Activated CD8-positive, alpha-beta T cell treated with anti-CD3 and anti-CD28 coated beads, Interleukin-2, amount 10 ng/mL, durations not matched to agents 7 days and 5 days (primary cell): ENCODE data around the gene TCEANC2. TPM values are rescaled to one million over a fixed set of nuclear protein-coding genes. Genes with fewer than 3 reads are reported as not detected.
A peak's percentile ranks its signal among the peaks of the same experiment; 100 is the strongest.
"Not testable (repeated sequence)": the region's sequence is repeated elsewhere in the genome, so short reads cannot be mapped to it uniquely, and the experiment has no call there.

ENCODE experiments used
- ATAC-seq: fragments of 150-1000 bp; cut with Tn5 transposase; one replicate; pipeline ENCODE4 v1.10.0; 2021; ENCODE audit warnings: moderate library complexity
- CTCF ChIA-PET: fragments of 350-600 bp; sonication (Branson Sonifier 250); formaldehyde crosslinking; loops from one replicate; lab custom pipeline; 2021; ENCODE audit warnings: antibody characterized with exemption; lab: Charles Lee
- POLR2A ChIA-PET: fragments of 350-600 bp; sonication (Branson Sonifier 250); formaldehyde crosslinking; loops from one replicate; lab custom pipeline; 2021; ENCODE audit warnings: antibody characterized with exemption; lab: Charles Lee
- DNase-seq: peaks from one replicate; pipeline ENCODE4 v3.0.0-alpha.2; 2020
- H3K27ac Mint-ChIP-seq: one replicate; pipeline ENCODE4 v1.8.0; 2021; ENCODE audit warnings: mild to moderate bottlenecking, mixed read lengths
- H3K27me3 Mint-ChIP-seq: one replicate; pipeline ENCODE4 v1.8.0; 2021; ENCODE audit warnings: low read depth, mixed read lengths
- H3K36me3 Mint-ChIP-seq: one replicate; pipeline ENCODE4 v1.8.0; 2021; ENCODE audit warnings: low read depth, mixed read lengths
- H3K4me1 Mint-ChIP-seq: one replicate; pipeline ENCODE4 v1.8.0; 2021; ENCODE audit warnings: low read depth, mixed read lengths
- H3K4me3 Mint-ChIP-seq: one replicate; pipeline ENCODE4 v1.8.0; 2021; ENCODE audit warnings: mild to moderate bottlenecking, mixed read lengths
- H3K9me3 Mint-ChIP-seq: one replicate; pipeline ENCODE4 v1.8.0; 2022; ENCODE audit warnings: mixed read lengths; ENCODE audit not compliant: insufficient read depth
- total RNA-seq, 2 experiments: library from RNA; stranded (reverse); gene quantifications; one replicate each; pipeline ENCODE4 v1.2.3, GENCODE V29; 2021

Gene TCEANC2
- total RNA-seq, 2 experiments from 2014 or later = 11.6 to 12.0 TPM

DNA sequence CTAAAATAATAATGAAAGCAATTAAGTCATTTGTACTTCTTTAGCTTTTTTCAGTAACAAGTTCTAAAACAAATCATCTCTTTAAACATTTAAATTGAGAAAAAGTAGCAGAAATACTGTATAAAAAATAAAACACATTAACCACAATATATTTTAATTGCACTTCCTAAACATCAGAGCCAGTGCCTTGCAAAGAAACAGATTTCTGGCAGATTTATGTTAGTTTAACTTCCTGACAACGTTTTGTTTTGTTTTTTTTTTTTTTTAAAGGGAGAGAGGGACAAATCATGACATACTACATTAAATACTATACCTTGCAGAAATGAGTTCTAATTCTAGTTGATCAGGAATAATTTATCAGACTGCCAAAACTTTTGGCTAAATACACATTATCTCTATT, 11.6 kb upstream of the TCEANC2 start:
- Mint-ChIP-seq H3K4me1 (no peaks in the 10 kb centered on the region), H3K9me3 (no peaks in the 10 kb centered on the region), H3K27me3 (no peaks in the 10 kb centered on the region), H3K36me3 (peaks cover 51% of the 10 kb centered on the region), H3K4me3 (no peak overlapping the region), H3K27ac (no peak overlapping the region)
- ChIA-PET CTCF (no interaction called here), POLR2A (interaction anchor here (3.0 kb wide), 1 partner anchor 11 kb away, joined by 14 read pairs; the partner anchor contains the start of genes TCEANC2 and TMEM59)
- ATAC-seq (no peak), DNase-seq (no peak)

DNA sequence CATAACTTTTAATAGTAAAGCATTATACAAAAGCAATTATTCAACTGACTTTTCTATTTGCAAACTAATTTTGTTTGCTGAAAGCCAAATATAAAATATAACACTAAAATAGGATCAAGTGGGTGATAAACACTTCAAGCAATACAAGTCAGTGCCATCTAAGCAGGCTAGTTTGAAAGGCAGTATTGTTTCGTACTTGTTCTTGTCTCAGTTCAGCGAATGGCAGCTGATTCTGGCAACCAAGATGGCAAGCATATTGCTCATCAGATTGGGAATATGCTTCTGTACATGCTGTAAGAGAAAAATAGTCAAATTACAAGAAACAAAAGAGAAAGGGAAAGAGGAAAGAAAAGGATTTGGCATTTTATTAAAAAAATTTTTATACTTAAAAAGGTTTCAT, 7.9 kb upstream of the TCEANC2 start:
- peaks cover 14% of the 10 kb centered on the region for H3K4me1 Mint-ChIP-seq
- H3K27me3 Mint-ChIP-seq = no peaks in the 10 kb centered on the region
- DNase-seq (no peak), ATAC-seq (no peak)
- ChIA-PET POLR2A (no interaction called here), CTCF (no interaction called here)
- H3K9me3 Mint-ChIP-seq = no peaks in the 10 kb centered on the region
- H3K36me3 Mint-ChIP-seq = peaks cover 42% of the 10 kb centered on the region
- no peak overlapping the region for H3K4me3 Mint-ChIP-seq
- no peak overlapping the region for H3K27ac Mint-ChIP-seq

DNA sequence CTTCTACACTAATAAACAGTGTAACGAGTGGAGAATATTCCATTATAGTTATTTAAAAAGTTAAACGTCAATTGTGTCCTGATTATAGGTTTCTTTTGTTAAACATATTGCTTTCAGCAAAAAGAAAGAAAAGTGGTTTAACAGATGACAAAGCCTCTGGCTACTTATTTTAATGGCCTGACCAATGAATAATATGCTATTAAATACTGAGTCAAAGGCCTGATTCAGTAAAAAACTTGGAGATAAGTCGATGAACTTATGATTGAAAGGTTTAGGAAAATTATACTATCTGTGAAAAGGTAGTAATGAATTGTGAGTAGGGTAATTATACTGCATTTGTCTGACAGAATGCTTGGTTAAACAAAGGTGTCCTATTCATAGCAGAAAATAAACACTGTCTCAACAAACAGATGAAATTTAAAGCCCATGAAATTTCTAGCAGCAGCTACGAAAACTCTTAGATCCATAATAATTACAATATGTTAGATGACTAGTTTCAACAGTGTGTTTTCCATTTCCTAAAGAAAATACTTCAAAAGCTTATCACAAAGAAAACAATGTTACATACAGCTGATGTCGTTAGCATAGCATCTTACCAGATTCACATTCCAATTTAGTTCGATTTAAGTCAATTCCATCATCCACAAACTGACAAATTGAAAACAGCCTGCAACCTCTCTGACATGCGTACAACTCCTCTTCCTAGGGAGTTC, 6.6 kb upstream of the TCEANC2 start:
- ChIA-PET POLR2A (no interaction called here), CTCF (no interaction called here)
- Mint-ChIP-seq H3K9me3 (no peaks in the 10 kb centered on the region), H3K27me3 (no peaks in the 10 kb centered on the region), H3K4me3 (no peak overlapping the region), H3K36me3 (peaks cover 34% of the 10 kb centered on the region), H3K4me1 (peaks cover 16% of the 10 kb centered on the region), H3K27ac (peak overlapping the region; percentile 25)
- ATAC-seq (no peak), DNase-seq (no peak)

DNA sequence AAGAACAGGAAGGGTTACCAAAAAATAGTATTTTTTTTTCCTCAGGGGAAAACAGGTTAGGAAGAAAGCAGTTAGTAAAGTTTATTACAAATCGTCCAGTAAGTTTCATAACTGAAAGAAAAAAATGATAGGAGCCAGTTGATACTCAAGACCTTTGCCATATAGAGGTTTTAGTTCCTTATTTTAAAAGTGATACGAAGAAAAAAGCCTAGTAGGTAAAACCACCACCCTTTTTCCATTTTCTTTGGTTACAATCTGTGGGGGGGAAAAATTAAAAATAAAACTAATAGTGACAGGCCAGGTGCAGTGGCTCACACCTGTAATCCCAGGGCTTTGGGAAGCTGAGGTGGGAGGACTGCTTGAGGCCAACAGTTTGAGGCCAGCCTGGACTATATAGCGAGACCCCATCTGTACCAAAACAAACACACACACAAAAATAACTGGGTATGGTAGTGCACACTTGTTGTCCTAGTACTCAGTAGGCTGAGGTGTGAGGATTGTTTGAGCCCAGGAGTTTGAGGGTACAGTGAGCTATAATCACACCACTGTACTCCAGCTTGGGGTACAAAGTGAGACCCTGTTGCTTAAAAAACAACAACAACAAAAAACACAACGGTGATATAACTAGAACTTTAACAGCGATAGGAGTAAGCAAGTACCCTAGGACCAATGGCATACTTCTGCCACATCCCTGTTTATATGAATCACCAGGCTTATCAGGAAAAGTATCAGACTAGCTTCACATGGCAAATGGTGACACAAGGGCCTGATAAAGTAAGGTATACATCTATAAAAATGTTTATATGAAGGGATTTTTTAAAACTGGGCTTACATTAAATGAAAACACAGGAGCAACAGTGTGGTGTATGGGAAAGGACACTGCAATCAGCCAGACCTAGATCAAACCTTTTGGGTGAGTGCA, 5.8 kb upstream of the TCEANC2 start:
- Mint-ChIP-seq H3K27me3 (no peaks in the 10 kb centered on the region), H3K4me1 (peaks cover 16% of the 10 kb centered on the region), H3K9me3 (no peaks in the 10 kb centered on the region), H3K4me3 (no peak overlapping the region), H3K36me3 (peaks cover 25% of the 10 kb centered on the region), H3K27ac (peak overlapping the region; percentile 25)
- CTCF ChIA-PET = interaction anchor here (1.1 to 1.2 kb wide), 2 partner anchors 89 to 187 kb away, joined by 3 to 6 read pairs; no protein-coding TSS in a partner anchor
- DNase-seq (no peak), ATAC-seq (no peak)
- POLR2A ChIA-PET = interaction anchor here (0.7 kb wide), 1 partner anchor 494 kb away, joined by 3 read pairs; no protein-coding TSS in a partner anchor

DNA sequence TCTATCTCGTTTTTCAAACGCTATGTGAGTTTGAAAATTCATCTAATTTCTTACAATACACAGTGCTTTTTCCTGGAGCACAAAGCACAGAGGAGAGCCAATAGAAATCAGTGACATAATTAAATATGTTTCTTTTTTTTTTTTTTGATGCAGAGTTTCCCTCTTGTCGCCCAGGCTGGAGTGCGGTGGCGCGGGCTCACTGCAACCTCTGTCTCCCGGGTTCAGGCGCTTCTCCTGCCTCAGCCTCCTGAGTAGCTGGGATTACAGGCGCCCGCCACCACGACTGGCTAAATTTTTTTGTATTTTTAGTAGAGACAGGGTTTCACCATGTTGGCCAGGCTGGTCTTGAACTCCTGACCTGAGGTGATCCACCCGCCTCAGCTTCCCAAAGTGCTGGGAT, 3.0 kb upstream of the TCEANC2 start:
- Mint-ChIP-seq H3K4me1 (peaks cover 27% of the 10 kb centered on the region), H3K36me3 (peaks cover 17% of the 10 kb centered on the region)
- CTCF ChIA-PET = interaction anchor here (1.2 to 2.0 kb wide), 2 partner anchors 19 to 31 kb away, joined by 4 to 7 read pairs; no protein-coding TSS in a partner anchor
- not testable (repeated sequence) for H3K27ac Mint-ChIP-seq, ATAC-seq, DNase-seq, H3K9me3 Mint-ChIP-seq, H3K27me3 Mint-ChIP-seq, H3K4me3 Mint-ChIP-seq
- POLR2A ChIA-PET = interaction anchor here (1.0 kb wide), 1 partner anchor 10 kb away, joined by 3 read pairs; no protein-coding TSS in a partner anchor

DNA sequence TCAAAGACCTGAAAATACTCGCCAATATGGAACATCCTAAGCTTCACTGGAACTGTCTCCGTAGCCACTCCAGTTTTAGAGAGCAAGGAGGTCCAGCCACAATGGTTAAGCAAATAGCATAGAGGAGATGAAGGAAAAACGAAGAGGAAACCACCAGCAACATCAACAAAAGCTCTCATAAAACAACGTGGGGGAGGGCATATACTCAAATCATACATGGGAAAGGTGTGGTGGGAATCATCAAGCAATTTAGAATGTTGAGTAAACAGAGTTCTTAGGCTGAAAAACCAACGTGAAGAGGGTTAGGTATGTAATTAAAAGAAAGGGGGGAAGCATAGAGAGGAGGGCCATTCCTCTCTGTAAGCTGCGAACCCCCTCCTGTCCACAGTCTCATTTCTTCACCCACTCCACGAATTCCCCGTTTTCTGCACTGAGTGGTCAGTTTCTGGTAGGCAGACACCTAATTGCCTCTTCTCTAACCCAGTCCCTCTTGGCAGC, 1.4 kb upstream of the TCEANC2 start:
- POLR2A ChIA-PET = interaction anchor here (1.0 to 2.9 kb wide), 4 partner anchors 10 to 147 kb away, joined by 3 to 14 read pairs (median 8); partner anchors contain the start of genes IFT25 and LRRC42
- Mint-ChIP-seq H3K27ac (no peak overlapping the region), H3K4me3 (no peak overlapping the region), H3K4me1 (peaks cover 33% of the 10 kb centered on the region), H3K36me3 (peaks cover 23% of the 10 kb centered on the region), H3K27me3 (no peaks in the 10 kb centered on the region), H3K9me3 (no peaks in the 10 kb centered on the region)
- DNase-seq = no peak
- ATAC-seq = no peak
- CTCF ChIA-PET = interaction anchor here (0.7 to 2.2 kb wide), 7 partner anchors 9 to 437 kb away, joined by 3 to 8 read pairs (median 4); partner anchors contain the start of genes IFT25 and LRRC42

DNA sequence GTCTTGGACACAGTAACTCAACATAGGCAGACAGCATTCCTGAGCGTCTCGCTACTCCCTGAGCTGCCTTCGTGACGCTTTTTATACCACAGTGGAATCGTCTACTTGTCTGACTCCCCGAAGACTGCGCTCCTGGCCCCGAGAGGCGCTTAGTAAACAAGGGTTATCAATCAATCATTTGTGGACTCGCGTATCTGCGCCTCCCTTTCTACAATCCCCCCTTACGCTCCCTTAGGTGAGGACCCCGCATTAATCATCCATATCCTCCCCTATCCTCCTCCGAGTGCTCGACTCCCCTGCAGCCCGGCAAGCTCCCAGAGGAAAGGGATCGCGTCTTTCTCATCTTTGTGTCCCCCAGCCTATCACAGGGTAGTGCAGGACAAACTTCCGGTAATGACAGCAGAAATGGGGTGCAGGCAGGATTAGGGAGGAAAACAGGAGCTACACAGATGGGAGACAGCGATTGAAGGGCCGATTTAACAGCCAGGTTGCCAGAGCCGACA, 926 bp upstream of the TCEANC2 start:
- CTCF ChIA-PET = interaction anchor here (0.8 to 2.2 kb wide), 9 partner anchors 16 to 754 kb away, joined by 3 to 8 read pairs (median 3); partner anchors contain the start of genes IFT25 and LRRC42
- peak; percentile 48 for DNase-seq
- H3K9me3 Mint-ChIP-seq = no peaks in the 10 kb centered on the region
- peaks cover 30% of the 10 kb centered on the region for H3K4me1 Mint-ChIP-seq
- POLR2A ChIA-PET = interaction anchor here (0.8 to 2.9 kb wide), 7 partner anchors 11 to 352 kb away, joined by 3 to 14 read pairs (median 3); partner anchors contain the start of genes IFT25 and LRRC42
- H3K36me3 Mint-ChIP-seq = peaks cover 21% of the 10 kb centered on the region
- no peak overlapping the region for H3K4me3 Mint-ChIP-seq
- peak; percentile 33 for ATAC-seq
- no peaks in the 10 kb centered on the region for H3K27me3 Mint-ChIP-seq
- H3K27ac Mint-ChIP-seq = no peak overlapping the region

DNA sequence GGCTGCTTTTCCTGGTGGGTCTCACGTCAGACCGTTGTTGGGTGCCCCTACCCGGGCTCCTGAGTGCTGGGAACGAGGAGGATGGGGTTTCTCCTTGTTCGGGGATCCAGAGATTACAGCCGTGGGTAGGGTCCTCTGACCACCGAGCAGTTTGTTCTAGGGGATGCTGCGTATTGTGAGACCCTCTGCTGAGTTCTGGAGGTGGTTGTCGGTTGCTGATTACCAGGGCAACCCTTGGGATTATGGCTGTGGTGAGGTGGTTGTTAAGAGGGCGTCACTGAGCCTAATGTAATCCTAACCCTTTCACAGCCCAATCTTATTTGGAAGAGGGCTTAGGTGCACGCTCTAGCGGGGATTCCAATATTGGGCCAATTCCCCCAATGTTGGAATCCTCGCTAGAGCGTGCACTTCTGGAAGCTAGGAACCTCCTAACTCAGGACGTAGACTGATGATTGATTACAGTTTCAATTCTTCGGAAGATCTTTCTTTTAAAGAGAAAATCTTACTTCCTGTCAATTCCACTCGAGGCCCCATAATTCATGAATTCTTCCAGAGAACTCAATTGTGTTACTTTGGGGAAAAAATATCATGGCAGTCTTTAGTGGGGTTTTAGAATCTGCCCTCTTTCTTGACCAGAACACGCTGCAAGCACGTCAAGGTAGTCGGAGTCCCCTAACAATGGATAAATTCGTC, 483 bp downstream of the TCEANC2 start:
- Mint-ChIP-seq H3K27me3 (no peaks in the 10 kb centered on the region), H3K36me3 (peaks cover 29% of the 10 kb centered on the region), H3K27ac (no peak overlapping the region), H3K9me3 (no peaks in the 10 kb centered on the region), H3K4me1 (peaks cover 27% of the 10 kb centered on the region), H3K4me3 (no peak overlapping the region)
- no peak for DNase-seq
- ATAC-seq = no peak
- CTCF ChIA-PET = interaction anchor here (1.0 to 2.2 kb wide), 6 partner anchors 28 to 665 kb away, joined by 3 to 7 read pairs (median 4); partner anchors contain the start of genes IFT25 and LRRC42
- POLR2A ChIA-PET = interaction anchor here (1.4 to 2.9 kb wide), 4 partner anchors 11 to 233 kb away, joined by 3 to 14 read pairs (median 8); partner anchors contain the start of genes IFT25 and LRRC42

DNA sequence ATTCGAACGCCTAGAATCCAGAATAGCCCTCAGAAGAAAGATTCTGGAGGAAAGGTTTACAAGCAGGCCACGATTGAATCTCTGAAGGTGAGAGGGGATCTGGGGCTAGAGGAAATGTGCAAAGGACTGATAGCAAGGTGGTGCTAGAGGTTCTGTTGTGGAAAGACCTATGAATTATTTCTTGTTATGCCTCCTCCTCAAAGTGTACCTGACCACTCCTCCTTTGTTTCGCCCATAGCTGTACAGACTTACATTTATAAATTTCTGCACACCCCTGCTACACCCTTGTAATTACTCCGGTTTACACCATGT, 986 bp downstream of the TCEANC2 start:
- no peak overlapping the region for H3K4me3 Mint-ChIP-seq
- ChIA-PET POLR2A (interaction anchor here (1.8 kb wide), 1 partner anchor 233 kb away, joined by 4 read pairs; no protein-coding TSS in a partner anchor), CTCF (interaction anchor here (1.0 to 2.2 kb wide), 3 partner anchors 28 to 665 kb away, joined by 3 to 7 read pairs (median 3); partner anchors contain the start of gene IFT25)
- DNase-seq = peak; percentile 27
- no peaks in the 10 kb centered on the region for H3K27me3 Mint-ChIP-seq
- H3K27ac Mint-ChIP-seq = no peak overlapping the region
- ATAC-seq = no peak
- peaks cover 29% of the 10 kb centered on the region for H3K36me3 Mint-ChIP-seq
- no peaks in the 10 kb centered on the region for H3K9me3 Mint-ChIP-seq
- peaks cover 26% of the 10 kb centered on the region for H3K4me1 Mint-ChIP-seq

DNA sequence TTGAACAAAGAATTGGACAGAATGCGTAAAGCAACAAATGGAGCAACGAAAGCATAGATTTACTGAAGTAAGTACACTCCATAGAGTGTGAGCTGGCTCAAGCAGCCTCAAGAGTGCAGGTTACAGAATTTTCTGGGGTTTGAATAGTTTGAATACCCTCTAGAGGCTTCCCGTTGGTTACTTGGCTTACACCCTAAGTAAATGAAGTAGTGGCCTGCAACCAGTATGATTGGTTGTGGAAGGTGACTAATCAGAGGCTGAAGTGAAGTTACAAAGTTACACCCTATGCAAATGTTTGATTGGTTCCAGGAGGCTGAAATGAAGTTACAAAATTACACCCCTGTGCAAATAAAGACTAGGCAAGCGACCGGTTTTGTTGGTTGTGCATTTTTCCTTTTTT, 10.9 kb downstream of the TCEANC2 start:
- no peaks in the 10 kb centered on the region for H3K27me3 Mint-ChIP-seq
- DNase-seq (no peak), ATAC-seq (no peak)
- no peak overlapping the region for H3K4me3 Mint-ChIP-seq
- ChIA-PET POLR2A (no interaction called here), CTCF (interaction anchor here (1.7 kb wide), 1 partner anchor 12 kb away, joined by 4 read pairs; no protein-coding TSS in a partner anchor)
- H3K27ac Mint-ChIP-seq = no peak overlapping the region
- H3K4me1 Mint-ChIP-seq = no peaks in the 10 kb centered on the region
- H3K9me3 Mint-ChIP-seq = no peaks in the 10 kb centered on the region
- peaks cover 2% of the 10 kb centered on the region for H3K36me3 Mint-ChIP-seq
